ENCODE data around the gene MAPK7. TPM values are rescaled to one million over a fixed set of nuclear protein-coding genes. Genes with fewer than 3 reads are reported as not detected.

MAPK7 gene
- total RNA-seq: 100 to 1,000 TPM in 1 of 4 donors, 10 to 100 TPM in 3; 15.3 to 112 (median 48.3) TPM

- Histone ChIP-seq H3K4me3 (peak within 1 kb of the TSS; percentile 73 to 90 (median 84)), H3K9me3 (no peaks in the 10 kb centered on the region), H3K4me1 (peaks cover 10 to 36% (median 29%) of the 10 kb centered on the region in 4 donors), H3K27ac (peak within 1 kb of the TSS; percentile 91 to 98 (median 95)), H3K36me3 (peaks cover 0 to 18% (median 7%) of the 10 kb centered on the region in 4 donors), H3K27me3 (no peaks in the 10 kb centered on the region)
- TF ChIP-seq EP300 (IDR thresholded peaks at IDR 0.05; ENCODE audit: low read depth): no peak
- peak in 2 of 3 donors; percentile 60 to 66 for TF ChIP-seq POLR2AphosphoS5 (IDR thresholded peaks at IDR 0.05)
- peak; percentile 49 for TF ChIP-seq POLR2A (IDR thresholded peaks at IDR 0.05)
- in situ Hi-C loops (cut with MboI; ENCODE audit: low pct_ligation_motif_present in 1 of 4, low pct_unique_long_range_greater_than_20kb in 1 of 4, low sequenced_read_pairs in 3 of 4): no loop called here
- intact Hi-C loops (cut with DNase I; ENCODE audit: low total_unique reads): no loop called here
- DNase-seq: peak; percentile 31
- WGBS, 2 donors (ENCODE audit: low coverage in 1 of 2): 8% methylated on average over 46 of the region's 69 CpGs; no CpG with 5 or more reads in 1 of the 2 donors
These were observed at the start of gene MAPK7 for GRCh38 chr17:19378416-19379360. Gene MAPK7, plus strand, starts transcription at chr17:19378498. Its CDS starts 403 bp downstream, at chr17:19378901.

GRCh38 chr17:19329136-19329535 is 49.2 kb upstream of the MAPK7 start:
- H3K36me3 ChIP-seq: no peaks in the 10 kb centered on the region
- in situ Hi-C loops (cut with MboI; ENCODE audit: low pct_ligation_motif_present in 1 of 4, low pct_unique_long_range_greater_than_20kb in 1 of 4, low sequenced_read_pairs in 3 of 4): no loop called here
- H3K4me3 ChIP-seq: no peak overlapping the region
- no peaks in the 10 kb centered on the region for H3K4me1 ChIP-seq
- peaks cover 0 to 5% of the 10 kb centered on the region in 2 donors for H3K9me3 ChIP-seq
- TF ChIP-seq POLR2AphosphoS5 (IDR thresholded peaks at IDR 0.05) (no peak), POLR2A (IDR thresholded peaks at IDR 0.05) (no peak), EP300 (IDR thresholded peaks at IDR 0.05; ENCODE audit: low read depth) (no peak), CTCF (IDR thresholded peaks at IDR 0.05) (no peak)
- intact Hi-C loops (cut with DNase I; ENCODE audit: low total_unique reads): no loop called here
- no peak for DNase-seq
- H3K27me3 ChIP-seq: no peaks in the 10 kb centered on the region
- 85% methylated on average over 2 of the region's 2 CpGs; no CpG with 5 or more reads in 1 of the 2 donors for WGBS, 2 donors (ENCODE audit: low coverage in 1 of 2)
- no peak overlapping the region for H3K27ac ChIP-seq

GRCh38 chr17:19329839-19330238 is 48.5 kb upstream of the MAPK7 start:
- WGBS, 2 donors (ENCODE audit: low coverage in 1 of 2): 100% methylated on average over 2 of the region's 2 CpGs; no CpG with 5 or more reads in 1 of the 2 donors
- in situ Hi-C loops (cut with MboI; ENCODE audit: low pct_ligation_motif_present in 1 of 4, low pct_unique_long_range_greater_than_20kb in 1 of 4, low sequenced_read_pairs in 3 of 4) (no loop called here), intact Hi-C loops (cut with DNase I; ENCODE audit: low total_unique reads) (no loop called here)
- no peaks in the 10 kb centered on the region for H3K36me3 ChIP-seq
- H3K9me3 ChIP-seq: peaks cover 0 to 5% of the 10 kb centered on the region in 2 donors
- no peaks in the 10 kb centered on the region for H3K4me1 ChIP-seq
- H3K27me3 ChIP-seq: no peaks in the 10 kb centered on the region
- TF ChIP-seq CTCF (IDR thresholded peaks at IDR 0.05): no peak
- TF ChIP-seq POLR2A (IDR thresholded peaks at IDR 0.05): no peak
- TF ChIP-seq POLR2AphosphoS5 (IDR thresholded peaks at IDR 0.05): no peak
- no peak for TF ChIP-seq EP300 (IDR thresholded peaks at IDR 0.05; ENCODE audit: low read depth)
- no peak for DNase-seq
- H3K4me3 ChIP-seq: no peak overlapping the region
- no peak overlapping the region for H3K27ac ChIP-seq

GRCh38 chr17:19330271-19330670 is 48.0 kb upstream of the MAPK7 start:
- Histone ChIP-seq H3K36me3 (no peaks in the 10 kb centered on the region), H3K27me3 (no peaks in the 10 kb centered on the region), H3K9me3 (peaks cover 0 to 3% of the 10 kb centered on the region in 2 donors), H3K4me3 (no peak overlapping the region), H3K27ac (no peak overlapping the region), H3K4me1 (no peaks in the 10 kb centered on the region)
- DNase-seq: no peak
- in situ Hi-C loops (cut with MboI; ENCODE audit: low pct_ligation_motif_present in 1 of 4, low pct_unique_long_range_greater_than_20kb in 1 of 4, low sequenced_read_pairs in 3 of 4): no loop called here
- 79 to 84% methylated on average over 2 to 3 of the region's 3 CpGs for WGBS, 2 donors (ENCODE audit: low coverage in 1 of 2)
- TF ChIP-seq POLR2AphosphoS5 (IDR thresholded peaks at IDR 0.05) (no peak), EP300 (IDR thresholded peaks at IDR 0.05; ENCODE audit: low read depth) (no peak), CTCF (IDR thresholded peaks at IDR 0.05) (no peak), POLR2A (IDR thresholded peaks at IDR 0.05) (no peak)
- intact Hi-C loops (cut with DNase I; ENCODE audit: low total_unique reads): no loop called here

All from transverse colon (tissue), 4 donors.